ENCODE data around the gene RBMS3.
"Not testable (repeated sequence)": the region's sequence is repeated elsewhere in the genome, so short reads cannot be mapped to it uniquely, and the experiment has no call there.

The RBMS3 gene

GRCh38 chr3:29524433-29524832 is 243.6 kb downstream of the RBMS3 start:
- not testable (repeated sequence) for DNase-seq (ENCODE audit: low read depth, low spot score)

GRCh38 chr3:29525254-29525881 is 244.5 kb downstream of the RBMS3 start:
- DNase-seq (ENCODE audit: low read depth, low spot score) = no peak

- no peak for DNase-seq (ENCODE audit: low read depth, low spot score)
These were observed 246.4 kb downstream of the RBMS3 start for GRCh38 chr3:29527246-29527645.

GRCh38 chr3:29531644-29532043 is 250.8 kb downstream of the RBMS3 start:
- no peak for DNase-seq (ENCODE audit: low read depth, low spot score)

GRCh38 chr3:29532473-29532872 is 251.6 kb downstream of the RBMS3 start:
- DNase-seq (ENCODE audit: low read depth, low spot score) = no peak

GRCh38 chr3:29534006-29534405 is 253.1 kb downstream of the RBMS3 start:
- no peak for DNase-seq (ENCODE audit: low read depth, low spot score)

- DNase-seq (ENCODE audit: low read depth, low spot score) = no peak
These were observed 255.3 kb downstream of the RBMS3 start for GRCh38 chr3:29536016-29536758.

GRCh38 chr3:29537889-29538609 is 257.2 kb downstream of the RBMS3 start:
- no peak for DNase-seq (ENCODE audit: low read depth, low spot score)

GRCh38 chr3:29538610-29538958 is 257.7 kb downstream of the RBMS3 start:
- no peak for DNase-seq (ENCODE audit: low read depth, low spot score)

- no peak for DNase-seq (ENCODE audit: low read depth, low spot score)
These were observed 259.7 kb downstream of the RBMS3 start for GRCh38 chr3:29540544-29540943.

GRCh38 chr3:29544701-29545363 is 264.0 kb downstream of the RBMS3 start:
- DNase-seq (ENCODE audit: low read depth, low spot score) = no peak

GRCh38 chr3:29545615-29546014 is 264.7 kb downstream of the RBMS3 start:
- no peak for DNase-seq (ENCODE audit: low read depth, low spot score)

GRCh38 chr3:29552051-29552450 is 271.2 kb downstream of the RBMS3 start:
- DNase-seq (ENCODE audit: low read depth, low spot score) = no peak

- no peak for DNase-seq (ENCODE audit: low read depth, low spot score)
These were observed 273.7 kb downstream of the RBMS3 start for GRCh38 chr3:29554566-29554965.

- DNase-seq (ENCODE audit: low read depth, low spot score) = no peak
These were observed 274.7 kb downstream of the RBMS3 start for GRCh38 chr3:29555590-29555989.

- DNase-seq (ENCODE audit: low read depth, low spot score) = no peak
These were observed 276.3 kb downstream of the RBMS3 start for GRCh38 chr3:29557186-29557585.

GRCh38 chr3:29557825-29558224 is 277.0 kb downstream of the RBMS3 start:
- no peak for DNase-seq (ENCODE audit: low read depth, low spot score)

GRCh38 chr3:29559741-29560465 is 279.0 kb downstream of the RBMS3 start:
- DNase-seq (ENCODE audit: low read depth, low spot score) = no peak

GRCh38 chr3:29561651-29562149 is 280.8 kb downstream of the RBMS3 start:
- DNase-seq (ENCODE audit: low read depth, low spot score) = no peak

GRCh38 chr3:29565236-29565635 is 284.4 kb downstream of the RBMS3 start:
- DNase-seq (ENCODE audit: low read depth, low spot score) = no peak

- no peak for DNase-seq (ENCODE audit: low read depth, low spot score)
These were observed 286.6 kb downstream of the RBMS3 start for GRCh38 chr3:29567501-29567900.

Measured in activated CD4-positive, CD25-positive, alpha-beta regulatory T cell treated with anti-CD3 and anti-CD28 coated beads, Interleukin-2, amount 50 U/mL, for 16 hours (primary cell).